Left kidney (tissue), 8 donors: ENCODE data around the gene BTC. TPM values are rescaled to one million over a fixed set of nuclear protein-coding genes. Genes with fewer than 3 reads are reported as not detected.
"Not testable (repeated sequence)": the region's sequence is repeated elsewhere in the genome, so short reads cannot be mapped to it uniquely, and the experiment has no call there.

Source experiments
- DNase-seq: peaks from one replicate; pipeline ENCODE4 v3.0.0-alpha.2; 2013
- long read RNA-seq, 8 donors: transcript quantifications; one replicate each; lab custom pipeline, GENCODE V29; 2026
- polyA plus RNA-seq: library from polyadenylated mRNA; unstranded; fragments of 120-200 nt; gene quantifications from one replicate; pipeline ENCODE4 v1.2.1, GENCODE V29; 2013; ENCODE audit not compliant: insufficient read length

BTC gene, protein sequence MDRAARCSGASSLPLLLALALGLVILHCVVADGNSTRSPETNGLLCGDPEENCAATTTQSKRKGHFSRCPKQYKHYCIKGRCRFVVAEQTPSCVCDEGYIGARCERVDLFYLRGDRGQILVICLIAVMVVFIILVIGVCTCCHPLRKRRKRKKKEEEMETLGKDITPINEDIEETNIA
- polyA plus RNA-seq = 7.8 TPM
- long read RNA-seq, donor 1, partial matches to known transcripts = 0 of 1 reads
- long read RNA-seq, donor 1, other reads (novel, unspliced or antisense) = 0 of 1 reads
- long read RNA-seq, donor 2, partial matches to known transcripts = 0 of 1 reads
- long read RNA-seq, donor 2, other reads (novel, unspliced or antisense) = 0 of 1 reads
- long read RNA-seq, donor 3 = 0 reads
- long read RNA-seq, donor 4 = 0 reads
- long read RNA-seq, donor 5, partial matches to known transcripts = 0 of 1 reads
- long read RNA-seq, donor 5, other reads (novel, unspliced or antisense) = 0 of 1 reads
- long read RNA-seq, donor 6 = 0 reads
- long read RNA-seq, donor 7 = 0 reads
- long read RNA-seq, donor 8, partial matches to known transcripts = 0 of 1 reads
- long read RNA-seq, donor 8, other reads (novel, unspliced or antisense) = 0 of 1 reads

DNA sequence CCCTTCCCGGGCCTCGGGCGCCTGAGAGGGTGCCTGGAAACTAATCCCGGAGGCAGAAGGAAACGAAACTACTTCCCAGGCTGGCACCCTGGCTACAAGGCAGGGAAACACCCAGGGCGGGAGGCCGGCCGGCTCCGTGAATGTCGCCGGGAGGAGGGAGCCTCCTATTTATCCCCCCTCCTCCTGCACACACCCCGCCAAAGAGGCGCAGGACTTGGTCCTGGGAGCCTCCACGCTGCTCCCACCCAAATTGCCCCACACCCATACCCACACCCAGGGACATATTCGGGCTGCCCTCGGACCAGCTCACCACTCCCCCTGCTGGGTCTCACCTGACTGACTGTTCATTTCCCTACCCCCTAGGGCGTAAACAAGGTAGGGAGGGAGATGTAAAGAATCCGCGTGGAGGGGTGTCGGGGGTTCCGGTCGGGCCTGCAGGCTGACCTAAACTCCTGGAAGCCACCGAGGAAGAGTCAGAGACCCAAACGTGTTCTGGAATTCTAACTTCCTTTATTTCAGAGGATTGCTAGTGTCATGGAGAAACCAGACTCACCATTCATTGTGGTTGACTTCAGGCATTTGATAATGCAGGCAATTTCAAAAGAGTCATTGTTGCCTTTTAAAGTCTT, at the start of gene BTC:
TSS of gene BTC (minus strand) at position 142 of the 629 bp plus-strand sequence. CDS start 198 bp downstream, outside the sequence.
- DNase-seq = peak; percentile 62

DNA sequence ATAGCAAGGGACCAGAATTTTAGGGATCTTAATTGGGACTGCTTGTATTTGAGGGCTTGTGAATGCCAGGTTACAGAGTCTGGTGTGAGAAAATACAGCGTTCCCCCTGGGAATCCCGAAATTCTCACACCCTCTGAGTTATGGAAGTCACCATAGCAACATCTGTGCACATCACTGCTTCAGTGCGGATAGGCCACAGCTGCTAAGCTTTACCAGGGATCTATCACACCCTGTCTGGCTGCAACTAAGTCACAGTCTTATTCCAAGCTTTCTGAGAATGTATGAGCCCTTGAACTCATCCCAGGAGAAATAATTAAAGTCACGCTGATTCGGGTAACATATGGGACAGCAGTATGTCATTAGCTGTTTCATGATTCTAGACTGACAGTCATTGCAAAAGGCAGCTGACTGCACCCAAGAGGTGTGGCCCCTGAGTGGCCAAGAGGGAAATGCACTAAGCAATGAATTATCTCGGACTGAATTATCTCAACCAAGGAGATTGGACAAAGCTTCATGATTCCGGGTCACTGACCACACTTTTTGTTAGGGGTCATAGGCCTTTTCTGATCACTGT, 46.7 kb upstream of the BTC start:
- peak; percentile 10 for DNase-seq

DNA sequence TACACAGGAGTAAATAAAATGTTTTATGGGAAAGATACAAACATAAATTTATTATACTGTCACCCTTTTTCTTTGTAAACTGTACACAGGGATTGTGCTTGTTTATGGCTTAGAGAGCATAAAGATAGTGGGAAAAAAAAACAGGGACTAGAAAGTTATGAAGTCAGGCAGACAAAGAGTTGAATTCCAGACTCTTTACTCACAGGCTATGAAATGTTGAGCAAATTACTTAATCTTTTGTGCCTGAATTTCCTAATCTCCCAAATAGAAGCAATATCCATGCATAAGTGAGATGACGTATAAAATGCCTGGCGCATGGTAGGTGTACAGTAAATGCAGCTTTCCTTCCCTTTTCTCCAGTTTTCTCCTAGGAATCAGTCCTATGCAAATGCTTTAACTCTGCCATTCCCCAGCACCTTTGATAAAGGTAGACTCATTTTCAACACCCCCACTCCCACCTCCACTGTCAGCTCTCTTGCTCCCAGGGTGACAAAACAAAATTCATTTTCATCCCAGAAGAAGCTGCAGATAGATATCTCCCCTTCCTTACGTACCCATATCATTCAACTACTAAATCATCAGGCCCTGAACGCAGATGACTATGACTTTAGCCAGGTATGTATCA, 44.5 kb upstream of the BTC start:
- no peak for DNase-seq

DNA sequence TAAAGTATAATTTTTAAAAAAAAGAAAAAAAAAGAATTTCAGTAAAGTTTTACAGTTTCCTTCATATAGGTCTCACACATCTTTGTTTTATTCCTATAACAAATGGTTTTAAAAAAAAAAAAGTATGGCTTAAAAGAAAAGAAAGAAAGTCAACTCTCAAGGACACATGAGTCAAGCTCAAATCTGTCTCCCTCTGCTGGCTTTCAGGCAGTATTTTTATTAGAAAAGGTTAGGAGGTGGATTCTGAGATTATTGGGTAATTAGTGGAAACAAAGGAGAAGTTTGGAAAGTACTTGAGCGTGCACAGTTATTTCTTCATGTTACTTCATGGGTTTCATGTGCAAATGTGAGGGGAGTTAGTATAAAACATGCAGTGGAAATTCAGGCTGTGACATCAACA, 36.6 kb upstream of the BTC start:
- no peak for DNase-seq

DNA sequence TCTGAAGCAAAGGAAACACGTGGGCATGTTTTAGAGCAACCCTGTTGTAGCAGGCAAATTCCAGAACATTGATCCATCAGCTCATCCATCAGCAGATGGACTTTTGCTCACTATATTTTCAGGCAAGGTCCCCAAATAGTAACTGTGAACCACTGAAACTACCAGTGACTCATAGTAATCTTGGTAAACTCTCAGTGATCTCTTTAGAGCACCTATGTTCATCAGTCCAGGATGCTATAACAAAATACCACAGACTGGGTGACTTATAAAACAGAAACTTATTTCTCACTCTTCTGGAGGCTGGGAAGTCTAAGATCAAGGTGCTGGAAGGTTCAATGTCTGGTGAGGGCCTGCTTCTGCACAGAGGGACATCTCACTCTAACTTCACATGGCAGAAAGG, 28.9 kb upstream of the BTC start:
- no peak for DNase-seq

DNA sequence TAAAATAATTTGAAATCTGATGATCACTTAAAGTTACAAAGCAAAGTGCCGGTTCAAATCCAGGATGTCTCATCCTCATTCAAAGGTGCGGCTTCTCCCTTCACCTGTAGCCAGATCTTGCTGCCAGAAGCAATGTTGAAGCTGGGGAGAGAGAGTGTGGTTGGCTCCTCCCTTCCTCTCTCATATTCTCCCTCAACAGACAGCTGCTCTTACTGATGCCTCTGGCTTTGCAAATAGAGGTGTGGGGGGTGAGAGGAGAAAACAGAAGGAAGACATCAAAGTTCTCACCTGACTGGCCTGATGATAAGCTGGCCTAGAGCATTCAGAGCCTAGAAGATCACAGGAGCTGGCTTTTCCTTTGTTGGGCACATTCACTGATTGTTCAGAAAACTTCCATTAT, 28.3 kb upstream of the BTC start:
- DNase-seq = no peak

DNA sequence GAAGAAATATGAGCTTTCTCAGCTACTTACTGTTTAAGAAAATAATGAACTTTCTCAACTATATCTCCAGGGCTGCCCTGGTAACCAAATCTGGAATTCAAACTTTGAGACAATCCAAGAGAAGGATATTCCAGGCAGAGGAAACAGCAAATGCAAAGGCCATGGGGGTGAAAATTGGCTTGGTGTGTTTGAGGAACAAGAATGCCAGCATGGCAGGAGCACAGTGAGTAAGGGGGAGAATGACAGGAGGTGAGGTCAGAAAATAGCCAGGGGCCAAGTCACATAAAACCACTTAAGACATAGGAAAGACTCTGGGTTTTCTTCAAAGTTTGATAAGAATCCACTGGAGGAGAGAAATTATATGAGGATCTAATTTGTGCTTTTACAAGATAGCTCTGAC, 27.2 kb upstream of the BTC start:
- DNase-seq = no peak

DNA sequence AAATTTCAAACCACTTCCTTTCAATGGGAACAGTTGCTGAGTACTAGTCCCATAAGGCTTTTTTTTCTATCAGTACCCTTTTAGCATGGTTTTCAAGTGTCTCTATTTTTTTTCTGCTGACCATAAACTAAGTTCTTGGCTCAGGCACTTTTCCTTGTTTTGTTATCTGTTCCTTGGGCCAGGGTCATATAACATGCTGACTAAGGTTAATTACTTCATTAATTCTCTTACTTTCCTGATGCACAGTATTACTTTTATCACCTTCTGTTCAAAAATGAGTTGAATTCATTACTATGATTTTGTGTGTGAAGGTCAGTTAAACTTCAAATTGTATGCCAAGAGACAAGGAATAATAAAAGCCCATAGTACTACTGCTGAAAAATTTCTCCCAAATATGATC, 19.7 kb upstream of the BTC start:
- no peak for DNase-seq

DNA sequence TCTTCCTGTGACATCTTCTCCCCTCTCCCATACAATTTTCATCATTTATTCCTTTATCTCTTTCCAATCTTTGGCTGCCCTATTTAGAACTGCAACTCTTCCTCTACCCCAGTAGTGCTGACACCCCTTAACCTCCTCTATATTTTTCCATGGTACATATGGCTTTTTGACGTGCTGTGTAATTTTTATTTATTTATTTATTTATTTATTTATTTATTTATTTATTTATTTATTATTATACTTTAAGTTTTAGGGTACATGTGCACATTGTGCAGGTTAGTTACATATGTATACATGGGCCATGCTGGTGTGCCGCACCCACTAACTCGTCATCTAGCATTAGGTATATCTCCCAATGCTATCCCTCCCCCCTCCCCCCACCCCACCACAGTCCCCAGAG, 17.7 kb upstream of the BTC start:
- DNase-seq = not testable (repeated sequence)

DNA sequence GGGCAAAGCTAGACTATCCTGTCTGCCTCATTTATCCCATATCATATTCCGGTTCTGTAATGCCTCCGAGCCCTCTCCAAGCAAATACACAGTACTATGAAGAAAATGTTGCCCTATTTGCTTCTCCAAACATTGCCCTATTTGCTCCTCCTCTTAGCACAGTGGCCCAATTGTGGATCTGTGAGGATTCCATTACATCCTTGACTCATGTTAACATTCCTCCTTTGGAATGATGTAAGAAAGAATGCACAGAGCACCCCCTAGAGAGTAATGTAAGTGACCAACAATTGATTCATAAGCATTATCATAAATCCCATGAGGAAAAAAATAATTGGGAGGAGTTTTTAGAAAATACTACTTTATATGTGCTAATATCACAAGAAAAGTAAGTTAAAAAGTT, 11.3 kb upstream of the BTC start:
- DNase-seq = no peak

DNA sequence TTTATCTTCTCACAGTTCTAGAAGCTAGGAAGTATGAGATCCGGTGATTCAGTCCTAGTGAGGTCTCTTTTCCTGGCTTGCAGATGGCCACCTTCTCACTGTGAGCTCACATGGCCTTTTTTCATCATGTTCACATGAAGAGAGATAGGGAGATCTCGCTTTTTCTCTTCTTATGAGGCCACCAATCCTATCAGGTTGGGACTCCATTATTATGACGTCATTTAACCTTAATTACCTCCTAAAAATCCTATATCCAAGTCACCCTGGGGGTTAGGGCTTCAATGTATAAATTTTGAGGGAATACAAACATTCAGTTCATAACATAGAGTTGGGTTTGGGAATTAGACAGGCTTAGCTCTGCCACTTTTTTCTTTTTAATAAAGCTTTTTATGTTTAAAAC, 6.0 kb upstream of the BTC start:
- no peak for DNase-seq

DNA sequence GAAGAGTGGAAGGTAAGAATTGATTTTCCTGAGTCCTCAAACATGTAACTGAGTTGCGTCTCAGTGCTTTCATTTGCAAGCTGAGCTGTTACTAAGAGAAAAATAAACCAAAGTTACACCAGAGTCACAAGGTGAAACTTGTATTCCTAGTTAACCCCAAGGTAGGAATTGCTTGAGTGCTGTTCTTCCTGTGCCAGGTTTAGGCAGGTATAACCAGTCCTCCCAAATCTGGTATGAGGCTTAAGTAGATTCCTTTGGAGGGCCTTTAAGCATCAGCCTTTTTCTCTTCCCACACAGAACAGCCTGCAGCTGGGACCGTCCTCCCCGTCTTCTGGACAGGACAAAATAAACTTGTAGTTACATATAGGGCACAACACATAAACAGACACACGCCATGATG, 2.3 kb upstream of the BTC start:
- no peak for DNase-seq

DNA sequence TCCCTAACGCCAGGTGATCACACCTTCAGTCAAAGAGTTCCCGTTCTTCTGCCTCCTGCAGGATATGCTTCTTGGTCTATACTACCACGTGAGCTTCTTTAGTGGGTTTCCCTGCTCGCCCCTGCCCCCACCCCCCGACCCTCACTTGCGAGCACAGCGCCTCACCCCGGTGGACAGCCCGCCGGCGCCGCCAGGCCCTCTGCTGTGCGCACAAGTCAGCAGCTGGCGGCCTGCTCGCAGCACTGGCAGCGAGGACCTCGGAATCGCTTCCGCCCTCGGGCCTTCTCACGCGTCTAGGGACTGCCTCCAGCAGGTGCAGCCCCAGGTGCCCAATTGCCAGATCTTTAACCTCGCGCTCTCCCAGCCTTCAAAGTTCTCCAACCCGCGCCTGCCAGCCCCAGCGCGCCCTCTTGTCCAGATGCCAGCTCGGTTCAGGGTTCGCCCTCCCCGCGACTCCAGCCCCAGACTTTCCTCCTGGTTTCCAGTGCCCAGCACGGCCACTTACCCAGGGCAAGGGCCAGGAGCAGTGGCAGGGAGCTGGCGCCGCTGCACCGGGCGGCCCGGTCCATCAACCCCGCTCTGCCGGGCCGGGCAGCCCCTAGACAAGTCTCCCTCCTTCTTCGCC, 454 bp downstream of the BTC start:
- DNase-seq = peak; percentile 43

DNA sequence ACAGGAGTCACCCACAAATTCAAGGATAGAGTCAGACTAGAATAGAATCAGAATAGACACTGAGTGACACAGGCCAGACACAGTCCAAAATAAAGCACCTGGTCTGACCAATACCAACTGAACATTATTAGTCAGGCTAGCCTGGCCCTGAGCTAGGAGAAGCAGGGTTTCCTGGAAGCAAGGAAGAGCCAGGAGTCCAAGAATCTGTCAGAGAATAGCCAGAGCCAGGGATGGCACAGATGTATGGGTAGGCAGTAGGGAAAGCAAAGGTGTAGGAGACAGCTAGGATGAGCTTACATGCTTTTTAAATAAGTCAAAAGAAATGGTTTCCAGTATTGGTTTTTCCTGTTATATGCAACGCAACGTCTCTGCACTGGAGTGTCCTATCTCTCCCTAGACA, 3.7 kb downstream of the BTC start:
- DNase-seq = no peak

DNA sequence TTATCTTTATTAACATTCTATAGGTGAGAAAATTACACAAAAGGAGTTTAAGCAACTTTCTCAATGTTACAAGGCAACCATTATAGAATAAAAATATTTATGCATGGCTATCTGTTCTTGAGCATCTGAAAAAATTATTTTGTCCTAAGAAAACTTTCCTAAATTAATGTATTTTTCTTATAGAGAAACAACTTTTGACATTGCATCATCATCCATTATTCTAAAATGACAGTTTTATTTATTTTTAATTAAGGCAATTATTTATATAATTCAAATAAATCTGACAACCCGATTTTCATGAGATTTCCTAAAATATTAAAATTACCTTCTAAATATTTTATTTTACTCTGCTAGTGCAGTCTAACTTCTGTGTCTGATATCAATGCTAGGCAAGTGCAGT, 4.8 kb downstream of the BTC start:
- DNase-seq = no peak

DNA sequence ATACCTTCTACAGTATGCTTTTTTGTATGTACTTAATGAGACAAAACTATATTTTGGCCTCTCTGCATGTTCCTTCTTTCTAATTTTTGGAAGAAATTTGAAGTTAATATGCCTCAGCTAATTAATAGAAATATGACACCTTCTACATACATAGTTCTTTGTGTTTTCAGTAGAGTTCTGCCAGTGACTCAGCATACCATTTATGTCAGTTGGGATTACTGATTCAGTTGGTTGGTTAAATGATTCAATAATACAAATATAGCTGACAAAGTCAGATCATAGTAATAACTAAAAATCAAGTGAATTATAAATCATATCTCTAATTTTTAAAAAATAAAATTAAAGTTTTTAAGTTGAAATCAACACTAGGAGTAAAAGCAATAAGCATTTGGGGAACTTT, 16.8 kb downstream of the BTC start:
- DNase-seq = no peak

DNA sequence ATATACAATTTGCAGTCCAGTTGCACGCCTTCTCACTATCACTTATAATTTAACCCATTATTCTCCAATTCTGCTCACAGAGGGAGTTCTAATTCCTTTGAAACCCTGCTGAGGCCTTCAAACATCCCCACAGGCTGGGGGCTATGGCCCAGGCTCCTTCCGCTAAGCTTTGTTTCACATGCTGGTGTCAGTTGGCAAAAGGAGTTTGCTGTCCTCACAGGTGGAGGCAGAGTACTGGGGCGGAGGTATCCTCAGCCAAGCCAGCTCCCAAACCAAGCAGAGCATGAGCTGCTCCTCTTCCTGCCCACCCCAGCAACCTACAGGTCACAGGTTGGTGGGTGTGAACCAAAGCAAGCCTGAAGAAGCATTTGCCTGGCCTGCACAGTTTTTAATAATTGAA, 21.5 kb downstream of the BTC start:
- no peak for DNase-seq

DNA sequence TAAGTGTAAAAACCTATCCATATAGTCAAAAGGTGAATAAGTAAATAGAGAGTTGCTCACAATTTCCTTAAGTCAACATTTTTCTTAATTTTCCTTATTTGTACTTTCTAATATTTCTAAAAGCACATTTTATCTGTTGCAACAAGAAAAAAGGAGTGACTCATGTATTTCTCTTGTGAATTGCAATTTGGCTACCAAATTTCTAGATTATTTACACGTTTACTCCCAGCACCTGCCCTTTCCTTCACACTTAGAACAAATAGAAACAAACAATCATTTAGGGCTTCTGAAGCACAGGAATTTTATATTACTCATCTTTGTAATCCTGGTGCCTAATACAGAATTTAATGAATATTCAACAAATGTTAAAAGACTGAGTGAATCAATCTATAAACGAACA, 22.2 kb downstream of the BTC start:
- DNase-seq = no peak

DNA sequence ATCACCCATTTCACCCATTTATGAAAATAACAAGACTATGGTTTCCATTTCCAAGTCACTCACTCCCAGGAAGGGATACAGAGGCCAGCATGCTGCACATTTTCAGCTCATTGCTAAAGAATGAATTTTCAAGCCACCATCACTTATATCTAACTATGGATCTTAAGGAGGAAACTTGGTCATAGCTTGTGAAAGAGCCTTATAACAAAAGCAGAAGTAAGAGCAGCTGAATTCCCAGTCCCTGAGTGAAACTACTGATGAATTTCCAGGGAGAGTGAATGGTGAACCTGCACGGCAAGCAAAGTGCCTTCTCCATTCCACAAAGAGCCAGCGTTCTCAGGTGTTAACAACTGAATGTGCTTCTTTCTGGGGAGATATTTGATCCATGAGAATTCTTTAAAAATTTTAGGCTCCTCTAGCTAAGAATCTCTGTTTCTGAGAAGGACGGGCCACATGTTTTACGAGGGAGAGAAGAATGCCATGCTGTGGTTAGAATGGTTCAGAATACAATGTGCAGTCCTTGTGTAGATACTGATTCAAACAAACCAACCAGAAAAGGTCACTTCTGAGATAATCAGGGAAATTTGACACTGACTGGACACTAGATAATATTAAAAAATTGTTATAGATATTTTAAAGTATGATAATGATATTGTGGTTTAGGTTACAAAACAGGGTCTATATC, 24.0 kb downstream of the BTC start:
- DNase-seq = no peak

DNA sequence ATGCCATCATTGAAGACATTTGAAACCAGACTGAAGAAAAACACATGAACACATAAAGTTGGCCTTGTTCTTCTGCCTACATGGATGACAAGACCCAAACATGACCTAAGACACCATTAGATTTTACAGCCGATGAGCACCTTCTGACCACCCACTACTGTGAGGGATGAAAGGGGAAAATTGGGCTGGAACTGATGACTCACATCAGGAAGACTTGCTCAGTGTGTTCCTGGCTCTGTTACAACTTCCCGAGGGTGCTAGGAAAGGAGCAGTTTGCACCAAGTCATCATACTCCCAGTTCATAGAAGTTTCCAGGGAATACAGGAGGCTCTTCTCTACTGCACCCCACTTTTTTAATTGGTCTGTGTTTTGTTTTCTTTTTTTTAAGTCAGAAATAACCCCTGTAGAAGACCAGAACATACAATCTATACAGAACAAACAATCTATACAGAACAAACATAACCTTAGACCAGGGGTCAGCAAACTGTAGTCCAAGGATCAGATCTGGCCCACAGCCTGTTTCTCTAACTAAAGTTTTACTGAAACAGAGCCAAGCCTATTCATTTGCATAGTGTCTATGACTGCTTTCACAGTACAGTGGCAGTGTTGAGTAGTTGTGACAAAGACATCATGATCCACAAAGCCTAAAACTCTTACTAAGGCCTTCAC, 25.3 kb downstream of the BTC start:
- DNase-seq = no peak

DNA sequence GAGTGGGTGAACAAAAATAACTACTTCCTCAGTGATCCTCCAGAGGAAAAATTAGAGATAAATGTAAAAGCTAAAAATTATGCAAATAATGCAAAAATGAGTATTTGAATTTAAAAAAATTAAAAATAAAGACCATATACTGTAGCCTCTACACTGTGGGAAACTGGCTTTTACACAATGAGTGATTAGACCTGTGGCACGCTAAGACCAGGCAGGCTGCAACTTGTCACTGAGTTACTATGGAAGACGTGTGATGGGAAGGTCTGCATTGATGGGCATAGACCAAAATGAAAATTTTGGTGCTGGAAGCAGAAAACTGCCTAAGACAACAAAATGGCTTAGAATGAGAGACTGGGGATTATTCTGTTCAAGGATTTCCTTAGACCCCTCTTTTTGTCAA, 30.2 kb downstream of the BTC start:
- DNase-seq = no peak
